Suppressor macrophage treated with lipopolysaccharide for 4 hours (primary cell): ENCODE measurements around the gene CUTC.

Experiments used
- DNase-seq: peaks from one replicate; pipeline ENCODE4 v3.0.0-alpha.2; 2020

CUTC gene

DNA sequence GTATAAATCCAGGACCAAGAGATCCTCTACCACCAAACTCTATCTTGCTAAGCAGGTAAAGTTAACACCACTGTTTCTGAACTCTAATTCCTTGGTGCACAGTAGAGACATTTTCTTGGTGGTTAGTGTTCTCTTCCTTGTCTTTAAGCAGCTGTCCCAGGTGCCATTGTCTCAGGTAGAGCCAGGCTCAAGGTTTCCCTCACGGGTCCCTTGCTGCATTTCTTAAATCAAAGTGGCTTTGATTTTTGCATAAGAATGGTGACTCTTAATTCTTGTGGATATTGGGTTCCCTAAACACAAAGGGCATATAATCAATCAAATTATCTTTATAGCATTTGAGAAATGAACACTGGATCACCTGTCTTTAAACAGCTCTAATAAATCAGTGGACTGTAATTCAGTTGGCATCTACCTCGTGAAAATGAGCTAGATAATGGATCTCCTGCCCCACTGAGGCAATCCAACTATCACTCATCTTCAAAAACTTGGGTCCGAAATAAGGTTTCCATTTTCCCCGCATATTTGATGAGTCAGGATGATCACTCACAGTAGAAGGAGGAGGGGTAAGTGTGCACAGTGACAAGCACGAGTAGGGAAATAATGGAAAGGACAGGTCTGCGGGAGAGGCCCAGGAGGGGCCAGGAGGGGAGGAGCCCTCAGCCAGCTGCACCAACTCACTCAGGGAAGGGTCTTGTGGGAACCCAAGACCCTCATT, 52.9 kb downstream of the CUTC start:
- no peak for DNase-seq

DNA sequence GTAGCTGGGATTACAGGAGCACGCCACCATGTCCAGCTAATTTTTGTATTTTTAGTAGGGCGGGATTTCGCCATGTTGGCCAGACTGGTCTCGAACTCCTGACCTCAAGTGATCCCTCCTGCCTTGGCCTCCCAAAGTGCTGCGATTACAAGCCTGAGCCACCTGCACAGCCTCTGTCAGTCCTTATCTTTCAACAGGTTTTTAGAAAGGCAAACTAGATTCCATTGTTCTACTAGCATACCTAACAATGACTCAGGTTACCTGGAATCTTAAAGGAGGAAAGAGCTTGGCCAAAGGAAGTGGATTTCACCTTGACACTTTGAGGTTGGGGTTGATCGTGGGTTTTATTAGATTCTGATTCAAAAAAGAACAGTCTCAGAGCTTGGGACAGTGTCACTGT, 53.6 kb downstream of the CUTC start:
- DNase-seq: no peak

DNA sequence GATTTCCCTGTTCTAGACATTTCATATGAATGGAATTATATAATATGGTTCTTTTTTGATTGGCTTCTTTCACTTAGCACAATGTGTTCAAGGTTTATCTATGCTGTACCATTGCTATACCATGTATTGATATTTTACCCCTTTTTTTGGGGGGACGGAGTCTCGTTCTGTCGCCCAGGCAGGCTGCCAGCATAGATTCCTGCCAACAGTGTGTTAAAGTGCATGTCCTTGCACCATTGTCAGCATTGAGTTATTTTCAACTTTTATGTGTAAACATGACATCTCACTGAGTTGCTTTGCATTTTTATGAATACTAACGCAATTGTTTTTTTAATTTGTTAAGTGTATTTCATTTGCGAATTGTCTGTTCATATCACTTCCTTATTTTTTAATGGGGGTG, 55.3 kb downstream of the CUTC start:
- no peak for DNase-seq

DNA sequence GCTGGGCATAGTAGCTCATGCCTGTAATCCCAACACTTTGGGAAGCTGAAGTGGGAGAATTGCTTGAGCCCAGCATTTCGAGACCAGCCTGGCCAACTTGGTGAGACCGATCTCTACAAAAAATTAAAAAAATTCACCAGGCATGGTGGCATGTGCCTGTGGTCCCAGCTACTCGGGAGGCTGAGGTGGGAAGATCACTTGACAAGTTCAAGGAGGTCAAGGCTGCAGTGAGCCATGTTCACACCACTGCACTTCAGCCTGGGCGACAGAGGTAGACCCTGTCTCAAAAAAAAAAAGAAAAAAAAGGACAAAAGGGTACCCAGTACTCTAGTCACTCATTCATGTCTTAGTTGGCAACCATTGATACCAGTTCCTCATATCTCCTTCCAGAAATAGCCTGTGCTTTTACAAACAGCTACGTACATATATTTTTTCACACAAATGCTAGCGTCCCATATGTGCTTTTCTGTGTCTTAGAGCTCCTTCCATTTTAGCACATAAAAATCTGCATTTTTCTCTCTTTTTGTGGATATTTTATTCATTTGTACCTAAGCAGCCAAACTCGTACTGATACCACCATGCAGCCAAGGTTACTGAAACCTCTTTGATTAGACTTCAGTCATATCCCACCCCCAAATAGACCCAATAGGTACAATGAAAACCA, 55.9 kb downstream of the CUTC start:
- DNase-seq: no peak

DNA sequence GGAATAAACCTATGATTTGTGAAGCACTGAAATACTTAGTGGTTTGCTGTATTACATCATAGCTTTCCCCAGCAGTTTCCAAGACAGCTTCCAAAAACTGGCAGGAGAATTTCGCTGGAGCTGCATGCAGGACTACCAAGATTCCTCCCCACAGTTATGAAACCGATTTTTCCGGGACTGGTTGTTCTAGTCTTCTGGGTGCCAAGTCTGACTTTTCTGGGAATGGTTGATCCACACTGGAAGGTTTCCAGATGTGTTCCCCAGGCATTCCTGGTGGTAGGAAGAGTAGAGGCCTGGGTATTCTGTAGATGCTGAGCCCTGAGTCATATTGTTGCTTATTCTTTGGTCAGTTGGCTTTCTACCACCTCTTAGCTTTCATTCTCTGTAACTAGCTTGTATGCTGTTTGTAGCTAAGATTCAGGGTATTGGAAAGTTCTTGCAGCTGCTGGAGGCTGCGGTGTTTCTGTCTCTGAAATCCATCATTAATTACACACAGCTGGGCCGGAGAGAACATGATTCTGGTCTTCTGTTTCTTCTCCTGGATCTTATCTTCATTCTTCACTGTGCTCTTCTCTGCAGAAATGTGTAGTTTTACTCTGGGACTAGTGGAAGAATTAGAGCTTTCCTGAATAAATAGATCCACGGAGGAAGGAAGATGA, 56.7 kb downstream of the CUTC start:
- no peak for DNase-seq

DNA sequence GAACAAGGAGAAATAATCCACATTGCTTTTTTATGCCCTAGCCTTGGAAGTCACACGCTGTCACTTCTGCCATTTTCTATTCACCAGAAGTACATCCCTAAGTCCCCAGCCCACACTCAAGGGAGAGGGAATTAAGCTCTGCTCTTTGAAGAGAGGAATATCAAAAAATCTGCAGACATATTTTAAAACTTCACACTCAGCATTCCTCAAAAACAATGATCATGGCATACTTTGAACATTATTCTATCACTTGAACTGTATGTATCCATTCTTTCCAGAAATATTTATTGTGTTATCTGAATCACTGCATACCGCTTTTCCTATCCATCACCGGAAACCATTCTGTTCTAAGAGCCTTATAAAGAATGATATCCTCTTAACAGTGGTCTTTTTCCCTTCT, 59.8 kb downstream of the CUTC start:
- DNase-seq: no peak

DNA sequence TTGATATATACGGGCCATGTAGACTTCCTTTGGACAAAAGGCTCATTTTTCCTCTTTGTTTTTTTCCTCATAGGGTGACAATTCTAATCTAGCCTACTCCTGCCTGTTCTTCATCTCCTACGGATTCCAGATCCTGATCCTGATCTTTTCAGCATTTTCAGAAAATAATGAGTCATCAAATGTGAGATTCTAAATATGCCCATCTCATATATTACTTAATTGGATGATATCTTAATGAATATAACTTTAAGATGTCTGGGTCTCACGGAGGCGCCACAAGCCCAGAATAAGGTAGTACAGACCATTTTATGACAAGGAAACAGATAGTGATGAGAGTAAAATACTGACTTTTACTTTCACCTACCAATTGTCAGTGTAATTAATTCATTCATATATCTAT, 61.8 kb downstream of the CUTC start:
- DNase-seq: no peak

DNA sequence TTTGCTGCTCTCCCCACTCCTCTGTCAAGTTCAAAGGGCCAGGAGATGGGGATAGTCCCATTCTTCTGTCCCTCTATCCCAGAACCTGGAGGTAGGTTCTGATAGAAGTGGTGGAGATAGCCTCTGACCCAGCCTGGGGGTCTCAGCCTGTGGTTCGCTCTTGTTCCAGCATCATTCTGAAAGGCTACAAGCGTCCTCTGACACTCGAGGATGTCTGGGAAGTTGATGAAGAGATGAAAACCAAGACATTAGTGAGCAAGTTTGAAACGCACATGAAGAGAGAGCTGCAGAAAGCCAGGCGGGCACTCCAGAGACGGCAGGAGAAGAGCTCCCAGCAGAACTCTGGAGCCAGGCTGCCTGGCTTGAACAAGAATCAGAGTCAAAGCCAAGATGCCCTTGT, 64.9 kb downstream of the CUTC start:
- DNase-seq: no peak

DNA sequence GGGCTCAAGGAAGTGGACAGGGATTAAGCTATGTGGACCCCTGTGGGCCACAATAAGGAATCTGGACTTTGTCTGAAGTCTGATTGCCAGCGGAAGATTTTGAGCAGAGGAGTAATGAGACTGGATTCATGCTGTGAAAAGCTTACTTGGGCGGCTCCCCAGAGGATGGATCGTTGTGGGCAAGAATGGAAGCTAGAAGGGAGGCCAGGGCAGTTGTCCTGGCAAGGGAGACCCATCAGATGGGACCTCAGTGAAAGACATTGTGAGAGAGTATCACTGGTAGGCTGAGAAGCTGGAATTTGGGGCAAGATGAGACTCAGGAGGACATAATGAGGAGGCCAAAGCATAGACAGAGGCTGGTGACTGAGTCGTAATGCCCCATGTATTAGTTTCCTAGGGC, 66.0 kb downstream of the CUTC start:
- DNase-seq: no peak

DNA sequence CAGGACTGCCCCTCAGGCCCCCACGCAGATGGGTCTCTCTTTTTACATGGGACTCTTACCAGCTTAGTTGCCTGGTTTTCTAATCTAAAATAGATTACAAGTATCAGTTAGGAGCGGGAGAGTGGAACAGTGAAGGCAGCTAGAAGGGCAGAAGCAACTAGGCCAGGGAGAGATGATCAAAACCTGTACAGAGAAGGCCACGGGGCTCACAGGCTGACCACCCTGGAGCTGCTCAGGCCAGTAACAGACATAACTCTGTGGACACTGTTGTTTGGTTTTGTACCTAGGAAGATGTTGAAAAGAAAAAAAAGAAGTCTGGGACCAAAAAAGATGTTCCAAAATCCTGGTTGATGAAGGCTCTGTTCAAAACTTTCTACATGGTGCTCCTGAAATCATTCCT, 66.9 kb downstream of the CUTC start:
- no peak for DNase-seq

DNA sequence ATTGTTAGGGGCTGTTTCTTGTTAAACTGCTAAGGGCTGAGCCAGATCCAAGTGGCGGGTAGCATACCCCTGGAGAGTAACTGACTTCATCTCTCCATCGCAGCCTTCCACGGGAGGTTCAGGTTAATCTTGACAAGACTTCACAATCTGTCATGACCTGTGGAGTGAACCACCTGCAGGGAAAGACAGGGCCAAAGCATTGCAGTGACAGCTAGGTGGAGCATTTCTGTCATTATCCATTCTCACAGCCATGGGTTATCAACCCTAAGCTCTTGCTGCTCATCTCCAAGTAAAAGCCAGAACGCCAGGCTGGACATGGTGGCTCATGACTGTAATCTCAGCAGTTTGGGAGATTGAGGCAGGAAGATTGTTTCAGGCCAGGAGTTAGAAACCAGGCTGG, 67.6 kb downstream of the CUTC start:
- DNase-seq: no peak

DNA sequence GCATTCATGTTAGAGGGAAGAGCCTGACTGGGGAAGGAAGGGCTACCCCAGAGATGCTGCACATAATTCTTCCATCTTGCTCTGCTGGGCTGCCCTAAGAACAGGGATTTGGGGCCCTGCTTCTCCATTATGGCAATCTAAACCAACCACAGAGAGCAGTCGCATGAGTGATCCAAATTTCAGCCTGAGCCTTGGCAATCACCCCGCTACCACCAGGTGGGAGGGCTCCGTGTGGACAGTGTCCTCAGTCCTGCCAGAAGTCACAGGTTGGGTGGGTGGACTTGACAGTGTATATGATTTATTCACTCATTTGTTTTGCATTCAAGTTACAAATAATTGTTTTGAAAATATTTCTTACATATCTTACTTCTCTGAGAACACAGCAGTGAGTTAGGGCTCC, 72.4 kb downstream of the CUTC start:
- DNase-seq: no peak

DNA sequence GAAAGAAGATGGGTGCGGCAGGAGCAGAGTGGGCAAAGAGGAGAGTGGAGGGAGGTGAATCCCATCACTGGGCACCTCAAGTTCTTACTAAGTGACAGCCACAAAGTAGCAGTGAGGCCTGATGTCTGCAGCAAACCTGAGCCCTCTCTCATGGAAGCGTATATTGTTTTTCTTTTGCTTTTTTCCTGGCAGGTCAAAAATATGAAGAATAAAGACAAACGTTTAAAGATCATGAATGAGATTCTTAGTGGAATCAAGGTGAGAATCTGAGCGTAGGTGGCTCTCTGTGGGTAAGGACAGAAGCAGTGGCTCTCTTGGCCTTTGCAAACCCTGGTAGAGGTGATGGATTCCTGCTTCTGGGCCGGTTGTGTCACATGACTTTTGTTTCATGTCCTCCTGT, 73.2 kb downstream of the CUTC start:
- no peak for DNase-seq
